ENCODE results near the gene SLC9A8.

Gene SLC9A8

GRCh38 chr20:49899541-49900383 is 87.1 kb downstream of the SLC9A8 start:
- no peak for DNase-seq

- DNase-seq: no peak
Observed at GRCh38 chr20:49901588-49901987, 89.0 kb downstream of the SLC9A8 start.

DNA sequence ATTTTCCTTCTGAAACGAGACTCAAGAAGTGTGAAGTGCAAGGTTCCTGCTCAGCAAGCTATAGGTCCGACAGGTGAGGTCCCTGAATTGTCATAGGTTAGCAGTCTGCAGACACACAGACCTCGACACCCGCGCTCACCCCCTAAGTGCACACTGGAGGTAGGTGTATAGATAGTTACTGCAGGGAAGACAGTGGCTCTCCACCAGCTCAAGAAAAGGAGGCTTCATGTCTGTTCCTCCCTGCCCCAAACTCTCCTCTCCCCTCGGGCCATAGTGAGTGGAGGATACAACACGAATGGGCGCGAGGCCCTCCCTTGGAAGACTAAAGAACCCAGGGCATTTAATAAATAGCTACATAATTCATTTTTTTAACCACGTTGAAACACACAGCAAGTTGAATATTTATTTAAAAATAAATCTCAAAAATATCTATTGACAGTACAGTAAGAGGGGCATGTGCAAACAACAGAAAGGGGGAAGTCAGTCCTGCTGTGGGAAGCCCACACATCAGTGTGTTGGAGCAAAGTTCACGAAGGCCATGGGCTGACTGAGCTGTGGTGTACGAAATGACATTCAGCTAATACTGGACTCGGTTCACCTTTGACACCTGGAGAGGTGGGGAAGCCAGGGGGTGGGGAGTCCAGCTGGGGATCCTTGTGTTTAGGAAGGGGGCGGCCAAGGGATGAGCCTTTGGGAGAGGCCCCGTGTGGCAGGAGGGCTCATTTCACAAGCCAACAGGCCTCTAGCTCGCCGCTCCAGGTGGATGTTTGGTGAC is 92.0 kb downstream of the SLC9A8 start:
- no peak for DNase-seq

DNA sequence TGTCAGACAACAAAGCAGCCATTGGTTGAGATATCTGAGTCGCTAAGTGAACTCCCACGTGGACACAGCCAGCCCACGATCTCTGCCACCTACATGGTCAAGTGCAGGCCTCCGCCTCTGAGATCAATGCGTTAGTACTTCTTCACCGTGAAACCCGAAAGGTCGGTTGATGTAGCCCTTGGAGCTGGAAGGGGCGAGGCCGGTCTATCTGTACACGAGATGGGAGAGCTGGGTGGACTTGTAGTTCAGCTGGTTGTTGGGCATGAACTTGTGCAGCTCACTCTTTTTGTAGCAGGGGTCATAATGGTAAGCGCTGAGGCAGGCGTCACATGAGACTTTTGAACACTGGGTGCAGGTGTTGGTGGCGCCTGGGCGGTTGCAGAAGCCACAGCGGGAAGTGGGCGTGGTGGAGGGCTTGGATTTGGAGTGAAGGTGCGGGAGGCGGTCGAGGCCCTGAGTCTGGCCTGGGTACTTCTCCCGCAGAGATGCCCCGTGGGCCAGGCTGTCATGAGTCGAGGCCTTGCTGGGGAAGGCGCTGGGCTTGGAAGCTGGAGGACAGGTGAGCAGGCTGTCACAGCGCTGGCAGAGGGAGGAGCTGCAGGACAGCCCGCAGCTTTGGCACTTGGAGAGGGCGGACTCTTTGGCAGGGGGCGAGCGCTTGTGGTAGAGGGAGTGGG is 92.9 kb downstream of the SLC9A8 start:
- no peak for DNase-seq

DNA sequence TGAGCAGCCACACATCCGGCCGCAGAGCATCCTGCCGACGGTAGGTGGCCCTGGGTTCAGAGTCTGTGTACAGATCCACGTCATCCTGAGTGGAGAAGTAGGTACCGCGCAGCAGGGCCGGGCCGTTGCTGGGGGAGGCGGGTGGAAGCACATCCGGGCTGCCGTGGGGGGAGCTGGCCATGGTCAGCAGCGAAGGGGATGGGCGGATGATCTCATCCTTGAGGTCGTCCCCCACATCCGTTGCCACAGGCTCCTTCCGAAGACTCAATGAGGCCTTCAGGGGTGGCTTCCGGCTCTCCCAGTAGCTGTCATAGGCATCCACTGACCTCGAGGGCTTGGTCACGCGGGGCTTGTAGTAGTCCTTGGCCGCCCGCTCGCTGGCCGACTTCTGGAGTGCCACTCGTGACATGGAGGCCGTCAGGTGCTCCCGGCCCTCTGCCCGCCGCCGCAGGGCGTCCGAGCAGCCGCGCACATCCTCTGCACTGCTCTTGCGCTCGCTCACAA is 93.5 kb downstream of the SLC9A8 start:
- no peak for DNase-seq

- DNase-seq: no peak
Observed at GRCh38 chr20:49906615-49907154, 94.1 kb downstream of the SLC9A8 start.

DNA sequence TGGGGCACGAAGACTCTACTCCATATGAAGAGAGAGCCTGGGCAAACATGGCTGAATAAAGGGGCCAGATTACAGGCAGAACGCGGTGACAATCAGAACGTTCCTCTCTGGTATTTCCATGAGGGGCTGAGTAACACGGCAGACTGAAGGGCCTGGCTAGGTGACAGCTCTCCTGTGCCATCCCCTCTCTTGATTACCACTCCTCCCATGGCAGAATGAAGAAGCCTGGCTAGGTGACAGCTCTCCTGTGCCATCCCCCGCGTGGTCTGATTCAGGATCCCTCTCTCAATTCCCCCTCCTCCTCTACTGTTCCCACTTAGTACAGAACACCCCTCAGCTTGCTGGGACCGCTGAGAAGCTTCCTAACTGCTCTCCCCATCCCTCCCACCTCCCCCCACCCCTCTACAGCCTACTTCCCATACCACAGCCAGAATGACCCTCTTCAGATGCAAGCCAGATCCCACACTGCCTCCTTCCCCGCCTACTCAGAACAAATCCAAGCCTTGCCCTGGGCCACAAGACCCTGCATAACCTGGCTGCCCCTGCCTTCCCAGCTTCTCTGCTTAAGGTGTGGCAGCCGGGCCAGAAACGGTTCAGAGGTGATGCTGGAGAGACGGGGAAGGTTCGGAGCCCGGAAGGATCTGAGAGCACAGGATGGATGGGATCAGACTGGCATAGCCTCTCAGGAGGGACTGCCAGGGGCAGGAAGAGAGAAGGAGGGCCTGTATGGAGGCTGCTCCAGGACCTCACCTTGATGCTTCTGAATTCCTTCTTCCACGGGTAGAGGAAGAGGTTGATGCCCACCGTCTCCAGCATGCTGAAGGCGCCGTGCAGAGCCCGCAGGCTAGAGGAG is 95.0 kb downstream of the SLC9A8 start:
- DNase-seq: no peak

DNA sequence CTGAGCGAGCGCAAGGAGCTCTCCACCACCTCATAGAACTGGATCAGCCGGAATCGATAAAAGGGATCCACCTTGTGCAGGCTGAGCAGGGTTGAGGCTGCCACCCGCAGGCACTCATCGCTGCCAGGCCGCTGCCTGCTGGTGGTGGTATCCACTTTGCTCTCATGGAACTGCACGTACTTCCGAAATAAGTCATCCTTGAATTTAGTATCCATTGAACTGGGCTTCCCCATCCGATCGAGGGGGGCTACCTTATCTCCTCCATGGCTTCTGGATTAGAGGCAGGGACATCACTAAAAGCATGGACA is 95.6 kb downstream of the SLC9A8 start:
- DNase-seq: no peak

DNA sequence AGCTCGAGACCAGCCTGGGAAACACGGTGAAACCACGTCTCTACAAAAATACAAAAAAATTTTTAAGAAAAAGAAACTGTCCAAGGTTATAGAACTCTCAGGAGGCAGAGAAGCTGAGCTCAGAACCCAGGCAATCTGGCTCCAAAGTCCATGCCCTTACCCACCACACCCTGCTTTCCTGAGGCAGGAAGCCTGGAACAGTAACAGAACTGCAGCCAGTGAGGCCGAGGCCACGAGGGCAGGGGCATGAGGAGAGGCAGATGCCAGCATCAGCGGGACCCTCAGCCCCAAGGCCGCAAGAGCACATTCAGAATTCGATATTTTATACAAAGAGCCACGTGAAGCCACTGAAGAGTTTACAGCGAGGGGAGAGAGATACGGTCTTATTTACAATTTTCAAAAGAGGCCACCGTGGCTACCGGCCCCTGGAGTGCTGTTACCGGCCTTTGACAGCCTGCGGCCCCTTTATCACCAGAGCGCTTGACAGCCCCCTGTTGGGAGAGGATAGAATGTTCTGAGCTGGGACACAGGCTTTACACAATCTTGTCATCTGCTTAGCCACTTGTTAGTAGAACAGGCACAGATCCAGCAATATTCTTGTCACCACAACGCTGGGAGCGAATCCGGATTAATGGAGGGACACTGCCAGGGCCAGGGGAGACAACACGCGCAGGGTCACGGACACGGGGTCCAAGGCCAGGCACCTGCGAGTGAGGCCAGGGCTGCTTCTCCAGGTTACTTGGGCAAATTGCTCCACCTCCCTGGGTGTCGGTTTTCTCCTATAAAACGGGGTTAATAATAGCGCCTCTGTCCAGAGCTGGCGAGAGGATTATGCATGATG is 97.1 kb downstream of the SLC9A8 start:
- no peak for DNase-seq

DNA sequence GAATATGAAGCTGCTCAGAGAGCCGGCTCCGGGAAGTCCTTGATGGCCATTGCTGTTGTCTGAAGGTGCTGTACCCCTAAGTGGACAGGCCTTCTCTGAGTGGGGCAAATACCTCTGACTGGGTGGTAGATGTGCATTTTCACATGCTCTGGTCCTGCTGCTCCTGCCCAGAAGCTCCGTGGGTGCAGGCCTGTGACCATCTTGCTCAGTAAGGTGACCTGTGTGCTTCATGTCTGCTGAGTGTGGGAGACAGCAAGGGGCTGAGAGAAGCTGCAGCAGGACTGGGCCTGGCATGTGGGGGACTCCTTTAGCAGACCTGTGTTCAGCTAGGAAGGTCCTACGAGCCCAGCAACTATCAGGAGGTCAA is 97.7 kb downstream of the SLC9A8 start:
- no peak for DNase-seq

GRCh38 chr20:49913399-49914047 is 100.9 kb downstream of the SLC9A8 start:
- DNase-seq: no peak

DNA sequence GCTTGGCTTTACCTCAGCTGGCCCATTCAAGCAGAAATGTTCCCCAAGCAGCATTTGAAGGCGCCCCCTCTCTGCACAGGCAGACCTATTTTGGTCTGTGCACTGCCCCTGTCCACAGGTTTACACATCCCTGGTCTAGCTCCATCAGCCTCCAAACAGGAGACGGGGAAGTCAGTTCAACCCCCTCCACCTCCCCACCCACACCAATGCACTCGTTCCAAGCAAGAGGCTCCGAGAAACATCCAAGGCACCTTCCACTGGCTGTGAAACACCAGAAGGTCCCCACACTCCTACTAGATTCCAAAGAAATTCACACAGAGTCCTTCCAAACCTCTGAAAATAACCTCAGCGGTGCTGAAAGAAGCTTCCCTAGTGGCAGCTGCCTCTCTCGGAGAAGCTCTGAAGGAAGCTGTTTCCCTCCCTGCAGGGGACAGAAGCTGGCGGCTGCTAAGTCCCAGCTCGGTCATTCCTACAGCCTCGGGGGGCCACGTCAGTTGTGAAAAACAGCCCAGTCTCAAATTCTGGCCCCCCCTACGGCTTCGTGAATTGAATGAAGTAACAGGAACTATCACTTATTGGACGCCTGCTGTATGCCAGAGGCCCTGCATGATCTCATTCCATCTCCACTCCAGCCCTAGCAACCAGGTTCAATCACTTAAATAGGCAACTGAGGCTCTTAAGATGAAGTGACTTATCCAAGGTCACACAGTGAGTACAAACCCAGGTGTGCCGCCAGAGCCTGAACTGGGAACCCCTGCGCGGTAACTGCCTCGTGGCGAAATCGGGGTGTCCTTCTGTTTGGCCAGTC is 101.9 kb downstream of the SLC9A8 start:
- no peak for DNase-seq

DNA sequence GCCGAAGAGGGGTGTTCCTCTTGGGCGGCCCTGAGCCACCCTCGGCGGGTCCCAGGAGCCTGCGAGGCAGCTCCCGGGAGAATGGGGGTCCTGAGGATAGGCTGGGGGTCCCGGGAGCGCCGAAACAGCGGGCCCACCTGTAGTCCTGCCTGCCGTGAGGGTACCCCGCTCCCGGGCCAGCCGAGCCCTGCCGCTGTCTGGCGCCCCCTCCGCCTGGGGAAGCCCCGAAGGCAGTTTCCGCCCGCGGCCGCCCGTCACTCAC is 102.4 kb downstream of the SLC9A8 start:
- no peak for DNase-seq

DNA sequence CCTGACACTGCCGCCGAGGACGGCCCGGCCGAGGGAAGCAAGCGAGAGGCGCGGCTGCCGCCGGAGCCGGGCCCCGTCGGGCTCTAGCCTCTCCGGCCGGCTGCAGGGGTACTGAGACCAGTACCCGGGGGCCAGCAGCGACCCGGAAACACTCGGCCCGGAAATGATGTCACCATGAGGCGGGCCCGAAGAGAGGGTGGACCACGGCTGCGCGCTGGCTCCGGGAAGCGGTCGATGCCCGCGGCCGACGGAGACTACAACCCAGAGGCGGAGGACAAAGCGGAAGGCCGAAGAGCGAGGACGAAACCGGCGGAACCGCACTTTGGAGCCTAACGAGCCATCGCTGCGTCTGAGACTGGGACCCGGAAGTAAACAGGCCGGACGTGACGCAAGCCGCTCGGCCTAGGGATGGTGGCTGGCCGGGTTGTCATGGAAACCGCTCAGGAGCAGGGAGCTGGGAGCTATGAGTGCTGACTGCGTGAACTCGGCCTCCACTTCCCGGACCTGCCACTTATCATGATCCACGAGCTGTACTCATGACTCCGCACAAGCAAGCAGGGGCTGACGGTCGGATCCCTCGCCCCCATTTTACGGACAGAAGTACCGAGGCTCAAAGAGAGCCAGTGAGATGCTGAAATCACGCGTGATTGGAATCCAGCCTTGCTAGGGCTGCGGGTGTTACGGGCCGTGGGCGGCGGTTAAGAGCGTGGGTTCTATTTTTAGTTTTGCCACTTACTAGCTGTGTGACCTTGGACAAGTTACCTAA is 102.9 kb downstream of the SLC9A8 start, which contains the start of gene SPATA2:
TSS of gene SPATA2 (minus strand) at position 150 of the 766 bp plus-strand sequence. CDS start 7,039 bp downstream, outside the sequence.
- peak; percentile 93 for DNase-seq

GRCh38 chr20:49916146-49917002 is 103.7 kb downstream of the SLC9A8 start:
- no peak for DNase-seq

DNA sequence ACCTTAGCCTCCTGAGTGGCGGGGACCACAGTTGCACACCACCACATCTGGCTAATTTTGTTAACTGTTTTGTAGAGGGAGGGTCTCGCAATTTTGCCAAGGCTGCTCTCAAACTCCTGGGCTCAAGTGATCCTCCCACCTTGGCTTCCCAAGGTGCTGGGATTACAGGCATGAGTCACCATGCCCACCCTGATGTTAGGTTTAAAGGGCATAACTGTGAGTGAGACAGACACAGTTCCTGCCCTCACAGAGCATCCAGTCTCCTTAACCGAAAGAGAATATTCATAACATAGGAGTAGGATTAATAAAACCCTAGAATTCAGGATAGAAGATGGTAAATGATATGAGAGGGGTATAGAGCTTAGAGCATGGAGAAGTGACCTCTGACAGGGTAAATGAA is 105.8 kb downstream of the SLC9A8 start:
- no peak for DNase-seq

DNA sequence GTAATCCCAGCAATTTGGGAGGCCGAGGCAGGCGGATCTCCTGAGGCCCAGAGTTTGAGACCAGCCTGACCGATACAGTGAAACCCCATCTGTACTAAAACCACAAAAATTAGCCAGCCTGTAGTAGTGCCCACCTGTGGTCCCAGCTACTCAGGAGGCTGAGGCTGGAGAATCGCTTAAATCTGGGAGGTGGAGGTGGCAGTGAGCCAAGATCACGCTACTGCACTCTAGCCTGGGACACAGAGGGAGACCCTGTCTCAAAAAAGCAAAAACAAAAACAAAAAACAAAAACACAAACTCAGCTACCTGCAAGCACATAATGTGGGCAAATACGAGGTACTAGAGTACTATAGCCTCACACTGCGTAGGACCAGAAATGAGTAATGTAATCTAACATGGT is 106.4 kb downstream of the SLC9A8 start:
- no peak for DNase-seq

- DNase-seq: no peak
Observed at GRCh38 chr20:49919461-49919860, 106.8 kb downstream of the SLC9A8 start.

Measured in activated CD4-positive, CD25-positive, alpha-beta regulatory T cell treated with anti-CD3 and anti-CD28 coated beads, Interleukin-2, amount 50 U/mL, for 72 hours (primary cell).